Measurements from ENCODE around the gene SEMA4D. TPM values are rescaled to one million over a fixed set of nuclear protein-coding genes. Genes with fewer than 3 reads are reported as not detected.
A peak's percentile ranks its signal among the peaks of the same experiment; 100 is the strongest.

The SEMA4D gene
- total and polyA plus RNA-seq, 2 of the 13 experiments (the other 11 are each of a cell fraction or from before 2014, with no cell fraction given): 0.13 to 0.16 TPM

- no peak for FAIRE-seq
- CTCF ChIA-PET (ENCODE audit: low intra/inter-chr PET ratio, low total read pairs): no interaction called here
- intact Hi-C loops (cut with micrococcal nuclease; ENCODE audit: unreplicated experiment) (no loop called here), in situ Hi-C loops (cut with HindIII; ENCODE audit: extremely low pct_ligation_motif_present, low pct_unique_long_range_greater_than_20kb) (no loop called here)
- no TSS peak for BruUV-seq (replicated peaks)
- Histone ChIP-seq H3K4me1 (ENCODE audit: insufficient read depth, low read length) (no peaks in the 10 kb centered on the region), H3K9me3 (ENCODE audit: low read length) (no peaks in the 10 kb centered on the region), H3K79me2 (ENCODE audit: insufficient read depth, low read length) (no peaks in the 10 kb centered on the region), H2AFZ (ENCODE audit: low read length) (no peak overlapping the region), H3K36me3 (replicated peaks in 1 of 2; ENCODE audit: control insufficient read depth in 1 of 2, insufficient read depth in 2 of 2, low read length in 2 of 2) (no peaks in the 10 kb centered on the region), H3K9ac (ENCODE audit: insufficient read depth, low read depth, low read length) (no peak overlapping the region), H3K4me2 (ENCODE audit: low read depth, low read length) (no peak overlapping the region), H3K27ac (ENCODE audit: extremely low read length, insufficient read depth, low read length) (no peak overlapping the region), H4K20me1 (ENCODE audit: insufficient read depth, low read length) (no peaks in the 10 kb centered on the region), H3K27me3 (ENCODE audit: control insufficient read depth in 1 of 2, insufficient read depth in 2 of 2, low read length in 2 of 2) (peaks cover 2 to 12% of the 10 kb centered on the region in 2 experiments; a peak in 2 of 5 replicates), H3K4me3 (replicated peaks in 1 of 3; ENCODE audit: insufficient read depth in 1 of 3, low read depth in 2 of 3, low read length in 3 of 3) (no peak overlapping the region)
- no peak for DNase-seq (ENCODE audit: low spot score)
- TF ChIP-seq ZNF512 (CRISPR knock-in tag; IDR thresholded peaks at IDR 0.05): no peak
- TF ChIP-seq ATF5 (CRISPR knock-in tag; IDR thresholded peaks at IDR 0.05; ENCODE audit: low read depth): no peak
- POLR2A ChIA-PET: no interaction called here
- ATAC-seq: no peak
Observed at GRCh38 chr9:89486681-89487080, 11.2 kb downstream of the SEMA4D start.

GRCh38 chr9:89484475-89485404 is 13.2 kb downstream of the SEMA4D start:
- BruUV-seq (replicated peaks): no TSS peak
- H2AFZ ChIP-seq (ENCODE audit: low read length): no peak overlapping the region
- H3K9ac ChIP-seq (ENCODE audit: insufficient read depth, low read depth, low read length): no peak overlapping the region
- ChIA-PET POLR2A (no interaction called here), CTCF (ENCODE audit: low intra/inter-chr PET ratio, low total read pairs) (no interaction called here)
- in situ Hi-C loops (cut with HindIII; ENCODE audit: extremely low pct_ligation_motif_present, low pct_unique_long_range_greater_than_20kb) (no loop called here), intact Hi-C loops (cut with micrococcal nuclease; ENCODE audit: unreplicated experiment) (no loop called here)
- 44% methylated on average over 6 of the region's 6 CpGs for WGBS (ENCODE audit: low lambda C conversion rate)
- no peak for ATAC-seq
- no peaks in the 10 kb centered on the region for H3K79me2 ChIP-seq (ENCODE audit: insufficient read depth, low read length)
- no peaks in the 10 kb centered on the region for H4K20me1 ChIP-seq (ENCODE audit: insufficient read depth, low read length)
- no peak overlapping the region for H3K27ac ChIP-seq (ENCODE audit: extremely low read length, insufficient read depth, low read length)
- H3K4me1 ChIP-seq (ENCODE audit: insufficient read depth, low read length): no peaks in the 10 kb centered on the region
- H3K4me3 ChIP-seq (replicated peaks in 1 of 3; ENCODE audit: insufficient read depth in 1 of 3, low read depth in 2 of 3, low read length in 3 of 3): no peak overlapping the region
- FAIRE-seq: no peak
- H3K27me3 ChIP-seq (ENCODE audit: control insufficient read depth in 1 of 2, insufficient read depth in 2 of 2, low read length in 2 of 2): peaks cover 2 to 12% of the 10 kb centered on the region in 2 experiments; a peak in 2 of 5 replicates
- TF ChIP-seq SETDB1 (CRISPR knock-in tag; IDR thresholded peaks at IDR 0.05; ENCODE audit: borderline replicate concordance) (no peak), MNT (IDR thresholded peaks at IDR 0.05) (peak; percentile 91)
- no peak for DNase-seq (ENCODE audit: low spot score)
- no peaks in the 10 kb centered on the region for H3K36me3 ChIP-seq (replicated peaks in 1 of 2; ENCODE audit: control insufficient read depth in 1 of 2, insufficient read depth in 2 of 2, low read length in 2 of 2)
- H3K4me2 ChIP-seq (ENCODE audit: low read depth, low read length): no peak overlapping the region
- H3K9me3 ChIP-seq (ENCODE audit: low read length): no peaks in the 10 kb centered on the region
